GM21367 (cell line): ENCODE data around the gene JOSD2.

Experiments
- ATAC-seq: cut with Tn5 transposase; IDR thresholded peaks from one replicate; pipeline ENCODE4 v1.9.1; 2021; ENCODE audit not compliant: unreplicated experiment

JOSD2 gene

DNA sequence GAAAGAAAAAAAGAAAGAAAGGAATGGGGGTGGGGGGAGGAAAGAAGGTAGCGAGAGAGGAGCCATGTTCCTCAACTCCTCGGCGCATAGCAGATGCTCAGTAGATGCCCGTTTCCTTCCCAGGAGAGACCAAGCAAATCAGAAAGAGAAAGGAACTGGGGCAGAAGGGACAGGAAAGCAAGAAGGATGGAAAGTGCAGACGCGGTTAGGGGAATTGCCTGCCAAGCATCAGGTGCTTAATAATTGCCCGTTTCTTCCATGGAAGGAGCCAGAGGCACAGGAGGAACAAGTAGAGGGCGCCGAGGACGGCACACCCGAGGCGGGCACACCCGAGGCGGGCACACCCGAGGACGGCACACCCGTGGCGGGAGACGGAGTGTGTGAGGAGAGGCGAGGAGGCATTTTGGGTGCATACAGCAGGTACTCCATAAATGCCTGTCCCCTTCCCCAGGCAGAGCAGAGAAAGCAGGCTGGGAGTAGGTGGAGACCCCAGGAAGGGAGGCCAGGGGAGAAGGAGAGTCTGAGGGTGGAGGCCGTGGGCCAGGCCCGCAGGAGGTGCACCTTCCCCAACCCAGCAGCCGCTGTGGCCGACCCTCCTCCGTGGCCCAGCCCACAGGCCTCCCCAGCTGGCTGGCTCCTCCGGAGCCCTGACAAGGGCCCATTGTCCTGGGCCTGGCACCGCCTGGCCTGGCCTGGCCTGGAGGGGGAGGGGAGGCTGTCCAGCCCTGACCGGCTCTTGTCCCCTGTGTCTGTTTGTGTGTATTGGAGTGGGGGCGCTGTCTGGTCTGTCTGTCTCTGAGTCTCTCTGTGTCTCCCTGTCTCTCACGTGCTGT lies 14.6 kb downstream of the JOSD2 start:
- ATAC-seq = no peak

DNA sequence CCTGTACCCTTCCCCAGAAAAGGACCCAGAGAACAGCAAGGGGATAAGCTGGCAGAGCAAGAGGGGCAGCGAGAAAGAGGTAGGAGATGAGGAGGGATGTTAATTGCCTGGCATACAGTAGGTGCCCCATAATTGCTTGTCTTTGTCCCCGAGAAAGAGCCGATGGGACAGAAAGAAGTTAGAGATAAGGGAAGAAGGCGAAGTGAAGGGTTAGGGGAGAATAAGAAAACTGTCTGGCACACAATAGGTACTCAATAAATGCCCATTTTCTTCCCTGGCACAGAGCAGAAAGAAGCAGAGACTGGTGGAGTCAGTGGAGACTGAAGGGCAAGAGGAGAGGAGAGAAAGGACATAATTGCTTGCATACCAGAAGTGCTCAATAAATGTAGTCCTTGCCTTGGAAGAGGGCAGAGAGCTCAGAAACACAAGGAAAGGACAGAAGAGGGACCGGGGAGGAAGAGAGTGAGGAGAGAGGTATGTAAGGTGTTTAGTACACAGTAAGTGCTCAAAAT lies 15.9 kb downstream of the JOSD2 start:
- no peak for ATAC-seq

DNA sequence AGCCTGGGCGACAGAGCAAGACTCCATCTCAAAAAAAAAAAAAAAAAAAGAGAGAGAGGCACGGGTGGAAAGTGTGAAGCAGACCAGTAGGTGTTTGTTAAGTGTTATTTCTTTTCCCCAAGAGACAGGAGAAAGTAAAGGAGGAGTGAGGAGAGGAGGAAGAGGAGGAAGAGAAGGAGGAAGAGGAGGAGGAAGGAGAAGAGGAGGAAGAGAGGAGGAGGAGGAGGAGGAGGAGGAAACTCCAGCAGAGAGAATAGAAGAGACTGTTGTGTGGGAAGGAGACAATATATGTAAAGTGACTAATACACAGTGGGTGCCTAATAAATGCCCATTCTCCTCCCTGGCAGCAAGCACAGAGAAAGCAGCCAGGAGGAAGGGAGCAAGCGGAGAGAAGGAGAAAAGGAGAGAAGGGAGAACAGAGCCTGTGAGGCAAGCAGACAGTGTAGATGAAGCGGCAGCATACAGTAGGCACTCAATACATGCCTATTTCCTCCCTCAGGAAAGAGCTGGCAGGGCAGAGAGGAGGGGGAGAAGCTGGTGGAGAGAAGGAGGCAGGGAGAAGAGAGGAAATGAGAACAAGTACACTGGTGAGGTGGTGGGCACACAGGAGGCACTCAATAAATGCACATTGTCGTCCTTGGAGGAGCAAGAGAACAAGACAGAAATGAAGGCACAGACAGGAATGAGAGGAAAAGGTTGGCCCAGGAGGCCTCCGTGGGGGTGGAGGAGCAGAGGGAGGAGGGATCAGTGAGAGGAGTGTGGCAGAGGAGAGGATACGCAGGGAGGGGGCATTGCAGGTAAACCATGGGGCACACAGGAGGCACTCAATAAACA lies 16.6 kb downstream of the JOSD2 start:
- ATAC-seq = no peak

DNA sequence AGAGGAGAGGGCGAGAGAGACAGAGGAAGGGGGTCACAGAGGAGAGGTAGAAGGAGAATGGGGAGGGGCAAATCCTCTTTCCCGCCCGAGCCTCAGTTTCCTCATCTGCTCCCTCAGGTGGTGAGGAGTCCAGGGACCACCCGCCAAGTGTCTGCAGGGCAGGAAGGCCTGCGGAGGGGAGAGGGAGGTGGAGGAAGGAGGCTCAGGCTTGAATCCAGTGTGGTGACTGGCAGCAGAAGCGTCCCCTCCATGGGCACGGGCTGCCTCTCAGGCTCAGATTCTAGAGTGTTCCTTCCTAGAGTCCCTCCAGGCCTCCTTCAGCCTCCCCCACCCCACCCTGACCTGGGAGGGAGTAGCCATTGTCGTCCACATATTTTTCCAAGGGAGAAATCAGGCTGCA lies 17.8 kb downstream of the JOSD2 start:
- ATAC-seq = no peak

DNA sequence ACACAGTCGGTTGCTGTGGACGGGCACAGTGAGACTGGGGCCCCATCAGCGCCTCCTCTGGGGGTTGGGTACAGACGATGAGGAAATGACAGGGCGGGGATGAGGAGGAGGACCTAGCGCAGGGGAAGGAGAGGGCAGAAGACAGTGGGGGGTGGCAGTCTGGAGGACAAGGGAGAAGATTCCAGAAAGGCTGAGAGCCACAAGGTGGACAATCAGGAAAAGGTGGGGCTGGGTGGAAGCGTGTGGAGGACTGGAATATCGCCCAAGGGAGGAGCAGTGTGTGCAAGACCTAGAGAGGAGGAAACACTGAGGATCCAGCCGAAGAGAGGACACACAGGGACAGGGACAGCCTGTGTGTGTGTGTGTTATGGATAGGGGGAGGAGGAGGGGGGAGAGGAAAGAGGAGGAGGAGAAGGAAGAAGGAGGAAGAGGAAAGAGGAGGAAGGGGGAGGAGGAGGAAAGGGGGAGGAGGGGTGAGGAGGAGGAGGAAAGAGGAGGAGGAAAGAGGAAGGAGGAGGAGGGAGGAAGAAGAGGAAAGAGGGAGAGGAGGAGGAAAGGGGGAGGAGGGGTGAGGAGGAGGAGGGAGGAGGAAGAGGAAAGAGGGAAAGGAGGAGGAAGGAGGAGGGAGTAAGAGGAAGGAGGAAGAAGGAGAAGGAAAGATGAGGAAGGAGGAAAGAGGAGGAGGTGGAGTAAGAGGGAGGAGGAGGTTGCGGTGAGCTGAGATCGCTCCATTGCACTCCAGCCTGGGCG lies 18.5 kb downstream of the JOSD2 start:
- ATAC-seq = no peak

DNA sequence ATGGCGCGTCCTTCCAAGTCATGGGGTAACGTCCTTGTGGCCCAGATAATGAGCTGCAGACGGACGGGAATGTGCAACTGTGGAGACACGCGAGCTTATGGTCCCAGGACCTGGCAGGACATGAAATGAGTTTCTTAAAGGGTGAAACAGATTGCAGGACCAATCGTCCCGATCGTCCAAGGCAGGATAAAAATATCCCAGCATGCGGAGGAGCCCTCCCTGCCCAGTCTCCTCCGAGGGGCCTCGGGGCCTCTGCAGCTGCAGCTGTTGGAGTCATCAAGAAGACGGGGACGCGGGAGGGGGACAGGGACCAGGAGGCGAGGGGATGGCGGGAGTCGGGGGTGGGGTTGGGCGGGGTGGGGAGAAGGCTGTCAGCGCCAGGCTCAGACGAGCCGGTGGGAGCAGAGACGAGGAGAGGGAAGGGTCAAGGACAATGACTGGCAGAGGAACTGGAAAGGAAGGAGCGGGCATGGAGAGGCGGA lies 20.0 kb downstream of the JOSD2 start:
- ATAC-seq = no peak

DNA sequence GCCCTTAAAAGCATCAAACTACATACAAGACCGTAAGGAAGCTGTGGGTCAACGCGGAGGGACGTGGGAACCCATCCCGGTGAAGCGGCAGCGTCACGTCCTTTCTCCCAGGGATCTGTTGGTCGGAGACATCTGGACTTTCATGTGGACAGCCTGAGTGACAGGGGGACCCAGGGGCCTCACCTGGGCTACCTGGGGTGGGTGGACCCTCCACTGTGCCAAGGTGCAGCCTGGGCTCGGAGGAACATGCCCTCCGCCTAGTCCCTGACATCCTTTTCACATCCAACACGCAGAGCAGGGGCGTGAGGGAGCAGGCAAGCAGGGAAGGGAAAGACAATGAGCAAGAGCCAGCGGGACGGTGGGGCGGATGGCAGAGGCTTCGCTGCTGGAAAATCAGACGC lies 20.6 kb downstream of the JOSD2 start:
- ATAC-seq = no peak

DNA sequence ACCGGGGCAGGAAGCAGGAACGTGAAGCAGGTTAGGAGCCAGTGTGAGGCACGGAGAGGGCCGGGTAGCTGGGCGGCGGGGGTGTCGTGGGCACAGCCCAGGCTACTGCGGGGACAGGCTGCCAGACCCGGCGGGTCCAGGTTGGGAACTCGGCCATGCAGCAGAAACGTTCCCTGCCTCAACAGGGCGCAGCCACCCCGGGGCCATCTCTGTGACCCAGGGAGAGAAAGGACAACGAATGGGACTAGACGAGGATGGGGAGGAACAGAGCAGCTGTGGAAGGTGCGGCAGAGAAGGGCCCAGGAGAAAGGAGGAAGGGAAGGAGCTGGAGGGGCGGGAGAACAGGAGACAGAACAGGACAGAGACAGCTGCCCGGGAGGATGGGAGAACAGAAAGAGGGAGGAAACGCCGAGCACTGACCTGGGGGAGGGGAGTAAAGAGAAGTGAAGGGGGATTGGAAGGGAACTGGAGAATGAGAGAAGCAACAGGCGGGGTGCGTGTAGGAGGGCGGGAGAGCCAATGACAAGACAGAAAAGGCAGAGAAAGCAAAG lies 21.5 kb downstream of the JOSD2 start:
- ATAC-seq = no peak

DNA sequence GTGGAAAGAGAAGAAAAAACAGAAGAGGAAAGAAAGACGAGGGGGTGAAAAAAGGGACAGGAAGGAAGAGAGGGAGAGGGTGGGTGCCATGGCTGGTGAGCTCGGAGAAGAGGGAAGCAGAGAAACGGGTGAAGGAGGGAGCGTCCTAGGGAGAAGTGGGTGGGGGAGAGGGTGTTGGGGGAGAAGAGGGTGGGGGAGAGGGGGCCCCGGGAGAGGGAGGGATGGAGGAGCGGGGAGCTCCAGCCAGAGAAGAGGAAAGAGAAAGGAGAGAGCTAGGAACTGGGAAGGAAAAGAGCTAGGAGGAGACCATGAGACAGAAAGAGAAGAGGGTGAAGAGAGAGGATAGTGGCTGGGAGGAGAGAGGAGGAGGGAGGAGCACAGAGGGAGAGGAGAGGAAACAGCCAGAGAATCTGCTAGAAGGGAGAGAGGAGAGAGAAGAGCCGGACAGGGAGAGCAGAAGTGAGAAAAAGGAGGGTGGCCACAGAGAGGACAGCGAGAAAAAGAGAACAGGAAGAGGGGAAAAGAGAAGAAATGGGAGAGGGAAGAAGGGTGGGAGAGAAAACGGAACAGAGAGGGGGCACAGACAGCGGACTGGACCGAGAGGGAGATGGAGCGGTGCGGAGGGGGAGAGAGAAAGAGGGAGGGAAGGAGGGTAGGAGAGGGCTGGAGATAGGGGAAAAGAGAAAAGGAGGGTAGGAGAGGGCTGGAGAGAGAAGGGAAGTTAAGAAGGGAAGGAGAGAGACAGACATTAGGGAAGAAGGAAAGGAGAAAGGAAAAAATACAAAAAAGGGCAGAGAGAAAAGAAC lies 22.4 kb downstream of the JOSD2 start:
- no peak for ATAC-seq

DNA sequence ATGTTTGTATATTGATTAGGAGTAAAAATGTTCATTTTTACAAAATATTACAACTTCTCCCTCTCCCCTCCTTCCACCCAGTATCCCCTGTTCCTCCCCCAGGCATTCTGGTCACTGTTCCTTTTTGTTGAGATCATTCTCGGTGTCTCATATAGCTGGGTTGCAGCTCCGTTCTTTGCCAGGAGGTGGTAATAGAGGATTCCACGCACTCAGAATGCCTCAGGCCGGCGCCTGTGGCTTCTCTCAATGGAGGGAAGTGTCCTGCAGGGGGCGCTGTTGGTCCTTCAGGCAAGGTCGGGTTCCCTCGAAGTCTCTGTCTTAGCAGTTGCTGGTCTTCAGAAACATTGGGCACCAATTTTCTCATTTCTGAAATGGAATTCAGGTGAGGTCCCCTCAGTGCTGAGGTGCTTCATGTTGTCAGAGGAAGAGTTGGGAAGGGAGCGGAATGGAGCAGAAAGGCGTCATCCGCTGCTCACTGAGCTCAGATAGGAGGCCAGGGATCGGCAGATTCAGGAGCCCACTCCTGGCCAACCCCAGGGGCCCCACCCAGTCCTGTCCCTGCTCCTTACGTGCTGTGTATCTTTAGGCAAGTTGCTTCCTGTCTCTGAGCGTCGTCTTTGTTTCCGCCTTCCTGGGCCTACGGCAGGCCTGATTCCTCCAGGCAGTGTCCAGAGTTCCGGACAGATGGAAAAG lies 24.0 kb downstream of the JOSD2 start:
- ATAC-seq = no peak

DNA sequence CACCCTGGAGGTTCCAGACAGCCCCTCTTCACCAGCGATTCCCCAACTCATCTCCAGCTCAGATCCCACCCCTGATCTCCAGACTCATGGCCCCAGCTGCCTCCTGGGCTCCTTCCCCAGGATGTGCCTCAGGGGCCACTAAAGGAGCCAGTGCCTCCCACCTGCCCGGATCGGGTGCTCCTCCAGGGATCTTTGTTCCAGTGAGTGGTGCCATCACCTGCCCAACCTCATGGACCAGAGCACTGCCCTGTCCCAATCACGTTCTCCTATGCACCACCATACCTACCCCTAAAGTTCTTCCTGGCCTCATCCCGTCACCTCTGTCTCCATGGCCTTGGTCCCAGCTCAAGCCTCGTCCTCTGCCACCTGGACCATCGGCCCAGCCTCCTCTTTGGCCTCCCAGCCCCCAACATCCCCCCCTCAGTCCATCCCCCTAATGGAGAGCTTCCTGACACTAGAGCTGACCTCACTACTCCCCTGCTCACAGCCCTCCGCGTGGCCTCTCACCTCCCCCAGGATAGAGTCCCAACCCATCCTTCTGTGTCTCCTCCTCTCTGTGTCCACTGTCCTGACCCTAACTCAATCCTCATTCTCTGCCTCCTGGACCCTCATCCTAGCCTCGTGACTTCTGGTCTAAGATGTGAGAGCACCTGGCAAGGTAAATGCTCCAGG lies 25.6 kb downstream of the JOSD2 start:
- ATAC-seq = no peak

DNA sequence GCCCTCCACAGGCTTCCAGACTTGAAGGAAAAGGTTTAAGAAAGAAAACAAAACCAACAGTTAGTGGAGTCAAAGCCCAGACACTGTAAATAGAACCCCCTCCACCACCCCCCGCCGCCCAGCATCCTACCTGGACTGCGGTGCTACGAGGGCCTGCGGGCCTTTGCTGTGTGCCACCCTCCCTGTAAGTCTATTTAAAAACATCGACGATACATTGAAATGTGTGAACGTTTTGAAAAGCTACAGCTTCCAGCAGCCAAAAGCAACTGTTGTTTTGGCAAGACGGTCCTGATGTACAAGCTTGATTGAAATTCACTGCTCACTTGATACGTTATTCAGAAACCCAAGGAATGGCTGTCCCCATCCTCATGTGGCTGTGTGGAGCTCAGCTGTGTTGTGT lies 28.1 kb downstream of the JOSD2 start:
- no peak for ATAC-seq

DNA sequence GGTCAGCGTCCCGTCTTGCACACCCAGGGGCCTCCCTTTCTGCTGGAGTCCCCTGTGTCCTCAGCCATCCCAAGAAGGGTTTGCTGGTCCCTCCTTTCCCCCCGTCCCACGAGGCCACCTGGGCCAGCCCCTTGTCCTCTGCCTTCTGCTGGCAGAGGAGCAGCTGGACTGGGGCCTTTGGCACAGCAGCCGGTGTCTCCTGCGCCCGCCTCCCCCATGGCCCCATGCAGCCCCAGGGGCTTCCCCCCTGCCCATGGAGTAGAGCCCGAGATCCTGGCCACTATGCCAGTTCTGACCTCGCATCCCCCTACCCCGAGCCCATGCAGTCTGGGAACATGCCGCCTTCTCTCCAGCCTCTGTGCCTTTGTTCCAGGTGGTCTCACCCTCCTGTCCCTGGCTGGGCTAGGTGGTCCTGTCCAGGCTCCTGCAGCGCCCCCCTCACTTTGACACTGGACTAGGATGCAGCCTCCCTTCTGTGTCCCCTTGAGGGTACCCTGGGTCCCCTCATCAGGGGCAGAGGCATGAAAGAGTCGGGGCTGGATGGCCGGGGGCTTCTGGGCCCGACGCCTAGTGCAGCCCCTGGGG lies 28.6 kb downstream of the JOSD2 start:
- no peak for ATAC-seq

DNA sequence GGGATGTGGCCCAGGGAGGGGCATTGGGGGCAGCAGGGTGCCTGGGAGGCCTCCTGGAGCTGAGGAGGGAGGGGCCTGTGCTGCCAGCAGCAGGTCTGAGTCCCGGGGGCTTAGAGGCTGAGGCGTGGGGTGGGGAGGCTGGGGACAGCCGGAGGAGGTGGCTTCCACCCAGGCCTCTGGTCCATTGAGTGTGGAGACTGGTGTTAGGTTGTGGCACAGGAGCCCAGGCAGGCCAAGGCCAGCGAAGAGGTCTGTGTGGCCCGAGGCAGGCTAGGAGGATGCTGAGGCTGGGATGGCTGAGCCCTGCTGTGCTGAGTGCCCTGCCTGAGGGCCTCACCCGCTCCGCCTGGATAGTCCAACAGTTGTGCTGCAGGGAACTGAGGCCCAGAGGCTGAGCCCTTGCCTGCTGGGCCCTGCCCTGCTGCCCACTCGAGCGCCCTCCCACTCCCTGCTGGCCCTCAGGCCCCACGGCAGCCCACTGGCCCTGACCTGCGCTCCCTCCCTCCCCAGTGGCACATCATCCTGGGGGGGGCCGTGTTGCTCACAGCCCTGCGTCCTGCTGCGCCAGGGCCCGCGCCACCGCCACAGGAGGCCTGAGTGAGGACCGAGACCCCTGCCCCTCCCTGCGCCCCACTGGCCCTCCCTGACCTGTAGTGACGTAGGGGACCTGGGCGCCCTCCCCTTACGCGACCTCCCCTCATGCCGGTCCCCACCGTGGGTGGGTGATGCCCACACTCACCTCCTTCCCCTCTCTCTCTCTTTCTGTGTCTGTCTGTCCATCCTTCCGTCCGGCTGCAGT lies 29.4 kb downstream of the JOSD2 start:
- no peak for ATAC-seq

DNA sequence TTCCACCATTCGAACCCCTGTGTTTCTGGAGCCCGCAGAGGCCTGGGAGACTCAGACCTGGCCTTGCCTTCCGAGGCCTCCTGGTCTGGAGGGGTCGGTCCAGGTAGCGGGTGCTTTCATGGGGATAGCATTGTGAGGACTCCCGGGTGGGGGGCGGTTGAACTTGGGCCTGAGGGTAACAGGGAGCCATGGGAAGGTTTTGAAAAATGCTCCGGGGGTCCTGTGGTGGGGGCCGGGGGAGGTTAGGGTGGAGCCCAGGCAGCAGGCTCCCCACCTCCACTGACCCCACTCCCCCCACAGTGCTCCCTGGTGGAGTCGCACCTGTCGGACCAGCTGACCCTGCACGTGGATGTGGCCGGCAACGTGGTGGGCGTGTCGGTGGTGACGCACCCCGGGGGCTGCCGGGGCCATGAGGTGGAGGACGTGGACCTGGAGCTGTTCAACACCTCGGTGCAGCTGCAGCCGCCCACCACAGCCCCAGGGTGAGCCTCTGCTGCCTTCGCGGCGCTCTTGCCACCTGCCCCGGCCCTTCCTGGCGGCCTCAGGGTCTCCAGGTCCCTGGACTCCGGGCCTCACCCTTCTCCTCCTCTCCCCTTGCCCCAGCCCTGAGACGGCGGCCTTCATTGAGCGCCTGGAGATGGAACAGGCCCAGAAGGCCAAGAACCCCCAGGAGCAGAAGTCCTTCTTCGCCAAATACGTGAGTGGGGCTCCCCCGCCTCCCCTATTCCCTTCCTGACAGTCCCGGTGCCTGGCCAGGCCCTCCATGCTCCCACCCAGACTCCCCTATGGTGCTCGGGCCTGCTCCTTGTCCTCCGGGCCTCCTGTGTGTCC lies 30.5 kb downstream of the JOSD2 start:
- no peak for ATAC-seq

DNA sequence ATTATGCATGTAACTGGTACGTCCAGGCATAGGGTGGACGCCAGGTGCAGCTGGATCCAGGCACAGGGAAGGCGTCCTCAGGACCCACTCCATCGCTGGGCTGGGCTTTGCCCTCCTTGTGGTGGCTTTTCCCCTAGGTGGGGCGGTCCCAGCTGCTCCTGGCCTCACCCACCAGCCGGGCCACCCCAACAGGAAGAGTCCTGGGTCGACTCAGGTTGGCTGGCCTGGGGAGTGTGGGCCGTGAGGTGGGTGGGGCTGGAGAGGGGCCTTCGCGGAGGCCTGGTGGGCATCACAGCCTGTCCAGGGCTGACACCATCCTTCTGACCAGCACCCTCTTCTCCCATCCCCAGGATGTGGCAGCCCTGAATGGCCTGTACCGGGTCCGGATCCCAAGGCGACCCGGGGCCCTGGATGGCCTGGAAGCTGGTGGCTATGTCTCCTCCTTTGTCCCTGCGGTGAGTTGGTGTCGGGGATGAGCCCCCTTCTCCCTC lies 31.2 kb downstream of the JOSD2 start:
- ATAC-seq = no peak
